Calu3 (cell line): ENCODE data around the gene LILRA2. TPM values are rescaled to one million over a fixed set of nuclear protein-coding genes. Genes with fewer than 3 reads are reported as not detected.

Source experiments
- BruUV-seq: library from RNA; stranded (reverse); fragments of 400-500 nt; replicated peaks from 2 replicates; lab custom pipeline; 2021; lab: Mats Ljungman, UMichigan
- CTCF ChIA-PET: fragments of 300-600 bp; sonication (Branson Sonifier 250); formaldehyde crosslinking; loops from one replicate; lab custom pipeline; 2022; ENCODE audit warnings: antibody characterized with exemption; lab: Charles Lee
- DNase-seq: peaks from one replicate; pipeline ENCODE4 v3.0.0; 2022
- H3K27ac Mint-ChIP-seq: one replicate; pipeline ENCODE4 v1.8.0; 2022; ENCODE audit warnings: mixed read lengths; ENCODE audit not compliant: unreplicated experiment
- H3K27me3 Mint-ChIP-seq: one replicate; pipeline ENCODE4 v1.8.0; 2022; ENCODE audit warnings: mixed read lengths; ENCODE audit not compliant: unreplicated experiment
- H3K36me3 Mint-ChIP-seq: one replicate; pipeline ENCODE4 v1.8.0; 2022; ENCODE audit warnings: mild to moderate bottlenecking, moderate library complexity, mixed read lengths; ENCODE audit not compliant: insufficient read depth, unreplicated experiment
- H3K4me1 Mint-ChIP-seq: one replicate; pipeline ENCODE4 v1.8.0; 2022; ENCODE audit warnings: mild to moderate bottlenecking, low read depth, mixed read lengths; ENCODE audit not compliant: unreplicated experiment
- H3K4me3 Mint-ChIP-seq: one replicate; pipeline ENCODE4 v1.8.0; 2022; ENCODE audit warnings: mild to moderate bottlenecking, low read depth, moderate library complexity, mixed read lengths; ENCODE audit not compliant: unreplicated experiment
- H3K9me3 Mint-ChIP-seq: one replicate; pipeline ENCODE4 v1.8.0; 2022; ENCODE audit warnings: low read depth, mixed read lengths; ENCODE audit not compliant: unreplicated experiment
- intact Hi-C: fragments of 100-400 bp; cut with micrococcal nuclease; formaldehyde crosslinking; loops from one replicate; pipeline ENCODE4 v1.10.0; 2022; ENCODE audit not compliant: unreplicated experiment
- total RNA-seq: library from RNA; stranded (reverse); gene quantifications from 2 replicates; pipeline ENCODE4 v1.2.3, GENCODE V29; 2022
- TF ChIP-seq, protein P1 (sequence below): fragments of 200-600 bp; IDR thresholded peaks from one replicate; pipeline ENCODE4 v1.8.0; 2022; ENCODE audit warnings: antibody characterized with exemption; ENCODE audit not compliant: unreplicated experiment

LILRA2 gene
- total RNA-seq, 1 experiment from 2014 or later = not detected

DNA sequence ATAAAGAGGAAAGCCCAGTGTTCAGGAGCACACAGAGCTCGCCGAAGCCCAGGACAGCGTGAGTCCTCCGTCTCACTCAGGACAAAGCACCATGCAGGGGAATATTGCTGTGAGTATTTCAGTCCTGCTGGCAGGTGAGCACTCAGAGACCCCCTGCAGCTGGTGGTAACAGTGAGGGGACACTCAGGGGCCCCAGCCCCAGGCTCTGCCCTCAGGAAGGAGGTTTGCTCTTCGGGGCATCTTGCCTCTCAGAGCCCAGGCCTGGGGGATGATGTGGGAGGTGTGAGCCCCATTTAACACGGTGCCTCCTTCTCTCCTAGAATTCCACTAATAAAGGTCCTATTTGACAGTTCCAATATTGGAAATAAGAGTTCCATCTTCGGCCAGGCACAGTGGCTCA, 34.6 kb downstream of the LILRA2 start:
- no peak for DNase-seq
- TF ChIP-seq, protein P1, sequence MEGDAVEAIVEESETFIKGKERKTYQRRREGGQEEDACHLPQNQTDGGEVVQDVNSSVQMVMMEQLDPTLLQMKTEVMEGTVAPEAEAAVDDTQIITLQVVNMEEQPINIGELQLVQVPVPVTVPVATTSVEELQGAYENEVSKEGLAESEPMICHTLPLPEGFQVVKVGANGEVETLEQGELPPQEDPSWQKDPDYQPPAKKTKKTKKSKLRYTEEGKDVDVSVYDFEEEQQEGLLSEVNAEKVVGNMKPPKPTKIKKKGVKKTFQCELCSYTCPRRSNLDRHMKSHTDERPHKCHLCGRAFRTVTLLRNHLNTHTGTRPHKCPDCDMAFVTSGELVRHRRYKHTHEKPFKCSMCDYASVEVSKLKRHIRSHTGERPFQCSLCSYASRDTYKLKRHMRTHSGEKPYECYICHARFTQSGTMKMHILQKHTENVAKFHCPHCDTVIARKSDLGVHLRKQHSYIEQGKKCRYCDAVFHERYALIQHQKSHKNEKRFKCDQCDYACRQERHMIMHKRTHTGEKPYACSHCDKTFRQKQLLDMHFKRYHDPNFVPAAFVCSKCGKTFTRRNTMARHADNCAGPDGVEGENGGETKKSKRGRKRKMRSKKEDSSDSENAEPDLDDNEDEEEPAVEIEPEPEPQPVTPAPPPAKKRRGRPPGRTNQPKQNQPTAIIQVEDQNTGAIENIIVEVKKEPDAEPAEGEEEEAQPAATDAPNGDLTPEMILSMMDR = no peak
- CTCF ChIA-PET = no interaction called here
- Mint-ChIP-seq H3K36me3 (no peaks in the 10 kb centered on the region), H3K4me1 (no peaks in the 10 kb centered on the region), H3K27me3 (peaks cover 62% of the 10 kb centered on the region), H3K9me3 (no peaks in the 10 kb centered on the region), H3K27ac (no peak overlapping the region), H3K4me3 (no peak overlapping the region)
- intact Hi-C loops = no loop called here
- BruUV-seq = no TSS peak

DNA sequence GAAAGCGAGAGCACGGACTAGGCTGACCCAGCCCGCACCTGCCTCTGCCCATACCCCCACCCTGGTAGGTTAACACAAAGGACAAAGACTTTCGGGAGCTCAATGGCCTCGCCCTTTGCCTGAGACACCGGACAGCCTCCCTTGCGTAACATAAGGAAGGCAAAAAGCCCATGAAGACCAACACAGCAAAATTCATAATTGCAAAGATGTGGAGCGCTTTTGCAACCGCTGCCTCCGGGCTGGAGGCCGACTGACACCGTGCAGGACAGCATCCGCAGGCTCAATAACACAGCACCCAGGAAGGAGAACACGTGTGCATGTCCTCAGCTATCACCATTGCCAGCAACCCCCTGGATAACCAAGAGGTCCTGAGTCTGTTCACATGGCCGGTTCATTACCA, 35.2 kb downstream of the LILRA2 start:
- CTCF ChIA-PET = no interaction called here
- H3K4me3 Mint-ChIP-seq = no peak overlapping the region
- intact Hi-C loops = no loop called here

DNA sequence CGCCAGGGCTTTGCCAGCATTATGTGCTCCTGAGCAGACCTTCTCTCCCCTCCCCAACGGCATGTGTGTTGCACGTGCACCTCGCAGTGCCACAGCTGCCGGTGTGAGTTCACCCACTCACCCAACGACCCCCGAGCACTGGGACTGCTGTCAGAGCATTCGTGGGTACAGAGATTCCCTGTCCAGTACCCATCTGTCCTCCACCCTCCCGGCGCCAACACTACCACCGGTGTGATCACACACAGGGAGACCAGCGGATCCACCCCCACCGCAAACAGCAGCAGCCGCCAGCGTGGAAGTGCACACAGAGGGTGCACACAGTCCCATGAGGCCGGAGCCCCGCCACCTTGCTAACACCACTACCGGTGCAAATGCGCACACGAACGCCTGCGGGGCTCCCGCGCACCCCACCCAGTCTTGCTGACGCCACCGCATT, 35.8 kb downstream of the LILRA2 start:
- CTCF ChIA-PET = no interaction called here
- BruUV-seq = no TSS peak
- Mint-ChIP-seq H3K27ac (no peak overlapping the region), H3K4me3 (no peak overlapping the region), H3K36me3 (no peaks in the 10 kb centered on the region), H3K27me3 (peaks cover 58% of the 10 kb centered on the region), H3K4me1 (no peaks in the 10 kb centered on the region), H3K9me3 (no peaks in the 10 kb centered on the region)
- intact Hi-C loops = no loop called here
- no peak for DNase-seq
- TF ChIP-seq, protein P1 = no peak

More for the DNA sequence above, 35.2 kb downstream of the LILRA2 start:
- no TSS peak for BruUV-seq
- TF ChIP-seq, protein P1 = no peak
- no peaks in the 10 kb centered on the region for H3K4me1 Mint-ChIP-seq
- H3K27me3 Mint-ChIP-seq = peaks cover 60% of the 10 kb centered on the region
- H3K27ac Mint-ChIP-seq = no peak overlapping the region
- no peaks in the 10 kb centered on the region for H3K36me3 Mint-ChIP-seq
- no peak for DNase-seq
- no peaks in the 10 kb centered on the region for H3K9me3 Mint-ChIP-seq

DNA sequence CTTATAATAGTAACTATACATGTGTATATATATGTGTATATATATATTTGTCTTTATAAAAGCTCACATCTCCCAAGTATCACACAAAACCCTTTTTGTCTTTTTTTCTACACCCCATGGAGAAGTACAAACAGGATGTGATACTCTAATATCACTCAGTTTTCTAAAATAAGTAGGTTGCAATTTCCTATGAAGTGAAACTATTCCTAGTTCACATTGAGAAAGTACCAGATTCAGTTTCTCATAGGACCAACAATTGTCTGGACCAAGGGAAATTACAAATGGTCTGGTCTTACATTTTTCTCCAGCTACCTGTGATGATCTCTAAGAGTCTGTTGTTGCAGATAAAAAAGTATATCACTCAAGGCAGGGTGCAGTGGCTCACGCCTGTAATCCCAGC, 38.8 kb downstream of the LILRA2 start:
- peaks cover 56% of the 10 kb centered on the region for H3K27me3 Mint-ChIP-seq
- H3K4me3 Mint-ChIP-seq = no peak overlapping the region
- TF ChIP-seq, protein P1 = no peak
- no peak for DNase-seq
- no peaks in the 10 kb centered on the region for H3K9me3 Mint-ChIP-seq
- intact Hi-C loops = no loop called here
- no peaks in the 10 kb centered on the region for H3K36me3 Mint-ChIP-seq
- CTCF ChIA-PET = no interaction called here
- no TSS peak for BruUV-seq
- H3K27ac Mint-ChIP-seq = no peak overlapping the region
- H3K4me1 Mint-ChIP-seq = no peaks in the 10 kb centered on the region
